ENCODE data around the gene PROS1. TPM values are rescaled to one million over a fixed set of nuclear protein-coding genes. Genes with fewer than 3 reads are reported as not detected.
A peak's percentile ranks its signal among the peaks of the same experiment; 100 is the strongest.

PROS1 gene
- total RNA-seq, 1 experiment from 2014 or later, result 5.5 TPM

GRCh38 chr3:93984618-93985017 lies 10.9 kb upstream of the PROS1 start:
- Histone ChIP-seq H3K9ac (ENCODE audit: low read length) (no peak overlapping the region), H3K9me3 (ENCODE audit: low read length) (no peaks in the 10 kb centered on the region), H3K4me3 (ENCODE audit: low read length) (no peak overlapping the region), H3K36me3 (ENCODE audit: low read depth, low read length) (no peaks in the 10 kb centered on the region), H3K4me1 (ENCODE audit: insufficient read depth, low read length) (peaks cover 27% of the 10 kb centered on the region; the same call in 1 of the 2 replicates), H3F3A (ENCODE audit: low read length, unreplicated experiment) (no peaks in the 10 kb centered on the region), H3K79me2 (ENCODE audit: low read length) (peaks cover 43% of the 10 kb centered on the region), H3K4me2 (ENCODE audit: low read length) (no peak overlapping the region), H3K9me2 (replicated peaks; ENCODE audit: low read length) (no peaks in the 10 kb centered on the region), H3K27ac (ENCODE audit: low read length) (no peak overlapping the region), H4K20me1 (ENCODE audit: low read length) (no peaks in the 10 kb centered on the region), H3K27me3 (ENCODE audit: low read length) (no peaks in the 10 kb centered on the region), H2AFZ (ENCODE audit: low read length) (no peak overlapping the region)
- CTCF ChIA-PET, result no interaction called here
- DNase-seq (no peak), ATAC-seq (no peak)
- intact Hi-C loops (cut with micrococcal nuclease), result no loop called here
- POLR2A ChIA-PET (ENCODE audit: unreplicated experiment), result no interaction called here
- no TSS peak for BruUV-seq (replicated peaks)
- TF ChIP-seq EZH2phosphoT487 (IDR thresholded peaks at IDR 0.05; ENCODE audit: borderline replicate concordance, low read length) (no peak), EZH2 (IDR thresholded peaks at IDR 0.05; ENCODE audit: low read length, unreplicated experiment) (no peak), CTCF (conservative IDR thresholded peaks at IDR 0.05; ENCODE audit: low read depth, low read length) (no peak)

DNA sequence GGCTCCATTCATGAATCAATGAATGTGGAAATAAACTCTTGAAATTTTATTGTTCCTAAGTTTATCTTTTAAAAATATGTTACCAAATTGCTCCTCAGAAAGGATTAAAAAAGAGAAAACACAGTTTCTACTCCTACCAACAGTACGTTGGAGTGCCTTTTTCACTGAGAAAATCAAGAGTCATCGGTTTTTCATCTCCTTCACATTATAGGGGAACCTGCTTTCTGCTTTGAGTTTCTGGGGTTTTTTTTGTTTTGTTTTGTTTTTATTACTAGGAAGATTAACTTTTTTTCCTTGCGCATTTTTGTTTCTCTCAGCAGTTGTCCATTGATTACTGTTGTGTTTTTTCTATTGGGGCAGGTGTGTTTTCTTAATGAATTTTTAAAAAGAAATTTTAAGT lies 9.7 kb upstream of the PROS1 start:
- ATAC-seq, result no peak
- DNase-seq, result no peak
- H2AFZ ChIP-seq (ENCODE audit: low read length), result no peak overlapping the region
- H3K79me2 ChIP-seq (ENCODE audit: low read length), result peaks cover 43% of the 10 kb centered on the region
- ChIA-PET POLR2A (ENCODE audit: unreplicated experiment) (no interaction called here), CTCF (no interaction called here)
- no peaks in the 10 kb centered on the region for H3K36me3 ChIP-seq (ENCODE audit: low read depth, low read length)
- intact Hi-C loops (cut with micrococcal nuclease), result no loop called here
- no peak overlapping the region for H3K4me2 ChIP-seq (ENCODE audit: low read length)
- H3K27me3 ChIP-seq (ENCODE audit: low read length), result no peaks in the 10 kb centered on the region
- H3K4me1 ChIP-seq (ENCODE audit: insufficient read depth, low read length), result peaks cover 29% of the 10 kb centered on the region; the same call in 1 of the 2 replicates
- H3K9ac ChIP-seq (ENCODE audit: low read length), result no peak overlapping the region
- H3K9me3 ChIP-seq (ENCODE audit: low read length), result no peaks in the 10 kb centered on the region
- BruUV-seq (replicated peaks), result no TSS peak
- H3K9me2 ChIP-seq (replicated peaks; ENCODE audit: low read length), result no peaks in the 10 kb centered on the region
- no peaks in the 10 kb centered on the region for H4K20me1 ChIP-seq (ENCODE audit: low read length)
- H3K4me3 ChIP-seq (ENCODE audit: low read length), result no peak overlapping the region
- no peak overlapping the region for H3K27ac ChIP-seq (ENCODE audit: low read length)
- no peaks in the 10 kb centered on the region for H3F3A ChIP-seq (ENCODE audit: low read length, unreplicated experiment)
- TF ChIP-seq EZH2 (IDR thresholded peaks at IDR 0.05; ENCODE audit: low read length, unreplicated experiment) (no peak), CTCF (conservative IDR thresholded peaks at IDR 0.05; ENCODE audit: low read depth, low read length) (no peak), EZH2phosphoT487 (IDR thresholded peaks at IDR 0.05; ENCODE audit: borderline replicate concordance, low read length) (no peak)

GRCh38 chr3:93981649-93982048 lies 8.0 kb upstream of the PROS1 start:
- Histone ChIP-seq H4K20me1 (ENCODE audit: low read length) (no peaks in the 10 kb centered on the region), H3K36me3 (ENCODE audit: low read depth, low read length) (no peaks in the 10 kb centered on the region), H3K9me3 (ENCODE audit: low read length) (no peaks in the 10 kb centered on the region), H3K27ac (ENCODE audit: low read length) (no peak overlapping the region), H3K9ac (ENCODE audit: low read length) (no peak overlapping the region), H3K4me1 (ENCODE audit: insufficient read depth, low read length) (peaks cover 21% of the 10 kb centered on the region; the same call in 1 of the 2 replicates), H3K27me3 (ENCODE audit: low read length) (no peaks in the 10 kb centered on the region), H2AFZ (ENCODE audit: low read length) (no peak overlapping the region), H3K9me2 (replicated peaks; ENCODE audit: low read length) (no peaks in the 10 kb centered on the region), H3F3A (ENCODE audit: low read length, unreplicated experiment) (no peaks in the 10 kb centered on the region), H3K4me2 (ENCODE audit: low read length) (peak overlapping the region; percentile 88), H3K4me3 (ENCODE audit: low read length) (peak overlapping the region; percentile 89), H3K79me2 (ENCODE audit: low read length) (peaks cover 43% of the 10 kb centered on the region)
- no peak for DNase-seq
- TF ChIP-seq EZH2phosphoT487 (IDR thresholded peaks at IDR 0.05; ENCODE audit: borderline replicate concordance, low read length), result no peak
- no peak for TF ChIP-seq CTCF (conservative IDR thresholded peaks at IDR 0.05; ENCODE audit: low read depth, low read length)
- TF ChIP-seq EZH2 (IDR thresholded peaks at IDR 0.05; ENCODE audit: low read length, unreplicated experiment), result no peak
- intact Hi-C loops (cut with micrococcal nuclease), result no loop called here
- ChIA-PET POLR2A (ENCODE audit: unreplicated experiment) (no interaction called here), CTCF (no interaction called here)
- ATAC-seq, result no peak
- no TSS peak for BruUV-seq (replicated peaks)
